ENCODE results near the gene PPP1R14B.
"Not testable (repeated sequence)": the region's sequence is repeated elsewhere in the genome, so short reads cannot be mapped to it uniquely, and the experiment has no call there.

PPP1R14B gene

GRCh38 chr11:64260147-64260708, 13.5 kb upstream of the PPP1R14B start:
- no peak for DNase-seq

- no peak for DNase-seq
These were observed 12.9 kb upstream of the PPP1R14B start for GRCh38 chr11:64259533-64260067.

GRCh38 chr11:64258946-64259532, 12.3 kb upstream of the PPP1R14B start:
- no peak for DNase-seq

GRCh38 chr11:64258356-64258755, 11.6 kb upstream of the PPP1R14B start:
- DNase-seq: no peak

GRCh38 chr11:64256300-64256699, 9.6 kb upstream of the PPP1R14B start:
- no peak for DNase-seq

GRCh38 chr11:64255135-64256128, 8.7 kb upstream of the PPP1R14B start:
- no peak for DNase-seq

GRCh38 chr11:64254326-64254725, 7.6 kb upstream of the PPP1R14B start:
- DNase-seq: no peak

- no peak for DNase-seq
These were observed 6.7 kb upstream of the PPP1R14B start for GRCh38 chr11:64253481-64253880.

- no peak for DNase-seq
These were observed 6.3 kb upstream of the PPP1R14B start for GRCh38 chr11:64253043-64253442.

- no peak for DNase-seq
These were observed 5.5 kb upstream of the PPP1R14B start for GRCh38 chr11:64252003-64252872.

- no peak for DNase-seq
These were observed 4.9 kb upstream of the PPP1R14B start for GRCh38 chr11:64251753-64252002.

GRCh38 chr11:64251016-64251752, 4.4 kb upstream of the PPP1R14B start, which contains the start of gene PLCB3:
PLCB3 (plus strand) TSS chr11:64251530; CDS start chr11:64251650, 120 bp downstream.
- no peak for DNase-seq

GRCh38 chr11:64250415-64251015, 3.8 kb upstream of the PPP1R14B start:
- DNase-seq: no peak

- DNase-seq: no peak
These were observed 3.0 kb upstream of the PPP1R14B start for GRCh38 chr11:64249563-64250414.

- no peak for DNase-seq
These were observed 2.3 kb upstream of the PPP1R14B start for GRCh38 chr11:64249038-64249437.

- no peak for DNase-seq
These were observed 1.8 kb upstream of the PPP1R14B start for GRCh38 chr11:64248578-64248977.

- DNase-seq: no peak
These were observed 1.2 kb upstream of the PPP1R14B start for GRCh38 chr11:64247729-64248531.

GRCh38 chr11:64246621-64246870, 197 bp downstream of the PPP1R14B start:
- not testable (repeated sequence) for DNase-seq

GRCh38 chr11:64245797-64246620, 734 bp downstream of the PPP1R14B start:
- peak; percentile 68 for DNase-seq
